Right cardiac atrium (tissue), 5 donors: ENCODE results near the gene LHFPL5. TPM values are rescaled to one million over a fixed set of nuclear protein-coding genes. Genes with fewer than 3 reads are reported as not detected.

Source experiments
- ATAC-seq, 2 donors: fragments of 200-7000 bp; cut with Tn5 transposase; one replicate each; pipeline versions ENCODE4 v1.8.0 to v1.9.1; 2020; ENCODE audit warnings: moderate library complexity in 2 of 2, mild to moderate bottlenecking in 1 of 2
- DNase-seq, 3 donors: peaks; one replicate each; pipeline ENCODE4 v3.0.0-alpha.2; 2020
- H3K27ac ChIP-seq: one replicate; pipeline ENCODE4 v1.5.1; 2013; ENCODE audit warnings: mild to moderate bottlenecking, low read length, control low read depth, moderate library complexity
- H3K27me3 ChIP-seq: one replicate; pipeline ENCODE4 v1.6.1; 2013; ENCODE audit not compliant: control insufficient read depth, insufficient read depth
- H3K4me1 ChIP-seq: one replicate; pipeline ENCODE4 v1.6.1; 2013; ENCODE audit warnings: low read length; ENCODE audit not compliant: control insufficient read depth, insufficient read depth
- H3K4me3 ChIP-seq: one replicate; pipeline ENCODE4 v1.5.1; 2013; ENCODE audit warnings: low read length, control low read depth
- H3K9me3 ChIP-seq: one replicate; pipeline ENCODE4 v1.6.1; 2013; ENCODE audit warnings: low read length; ENCODE audit not compliant: control insufficient read depth
- WGBS: extraction: QIAGEN DNeasy Blood & Tissue Kit; methylation state at CpG from one replicate; pipeline ENCODE4 v1.1.7; 2013; 5-methylcytosine and 5-hydroxymethylcytosine counted together
- intact Hi-C, 4 donors: fragments of 100-400 bp; cut with DNase I; formaldehyde crosslinking; loops; one replicate each; pipeline versions ENCODE4 v1.11.0 to v1.14.0; 2022 to 2023
- polyA plus RNA-seq: library from polyadenylated mRNA; stranded (reverse); fragments of 200-250 nt; gene quantifications from one replicate; pipeline ENCODE4 v1.2.3, GENCODE V29; 2013
- total RNA-seq, 4 donors: library from RNA; stranded (reverse); fragmentation: NEBNext Ultra II Directional; extraction: Animal tissue kit (Norgen Biotek cat#: 25700); gene quantifications; one replicate each; pipeline ENCODE4 v1.2.1, GENCODE V29; 2021
- donor health status: healthy with polysubstance abuse.
- donor health status: DM: no; HTN: yes; CAD: no.
- donor health status: DM: no; HTN: no; CAD: no.
- donor health status: DM: no; HTN: yes; CAD: no; lungs with severe emphysema.
- donor health status: DM: yes; HTN: yes; CAD: no.

The LHFPL5 gene
- total and polyA plus RNA-seq, 5 donors = not detected

- WGBS = 85% methylated on average over 5 of the region's 5 CpGs
- intact Hi-C loops = no loop called here
- H3K27ac ChIP-seq = no peak overlapping the region
- ATAC-seq (no peak), DNase-seq (no peak)
- no peak overlapping the region for H3K4me3 ChIP-seq
- no peaks in the 10 kb centered on the region for H3K27me3 ChIP-seq
- H3K4me1 ChIP-seq = no peaks in the 10 kb centered on the region
- no peaks in the 10 kb centered on the region for H3K9me3 ChIP-seq
These were observed 19.5 kb downstream of the LHFPL5 start for GRCh38 chr6:35824552-35825192.

- intact Hi-C loops = no loop called here
- no peak overlapping the region for H3K27ac ChIP-seq
These were observed 24.2 kb downstream of the LHFPL5 start for GRCh38 chr6:35829306-35829705.

GRCh38 chr6:35831257-35832007 lies 26.3 kb downstream of the LHFPL5 start:
- no peak for ATAC-seq
- Histone ChIP-seq H3K4me3 (no peak overlapping the region), H3K9me3 (no peaks in the 10 kb centered on the region), H3K4me1 (no peaks in the 10 kb centered on the region), H3K27me3 (no peaks in the 10 kb centered on the region), H3K27ac (no peak overlapping the region)
- intact Hi-C loops = no loop called here
- DNase-seq = no peak
- WGBS = 93% methylated on average over 5 of the region's 5 CpGs

More at GRCh38 chr6:35829306-35829705, 24.2 kb downstream of the LHFPL5 start:
- no peak for DNase-seq
- H3K9me3 ChIP-seq = no peaks in the 10 kb centered on the region
- no peaks in the 10 kb centered on the region for H3K27me3 ChIP-seq
- H3K4me3 ChIP-seq = no peak overlapping the region
- H3K4me1 ChIP-seq = no peaks in the 10 kb centered on the region
- no peak for ATAC-seq
- WGBS = 93% methylated on average over 5 of the region's 5 CpGs

- no peak for DNase-seq
- Histone ChIP-seq H3K27me3 (no peaks in the 10 kb centered on the region), H3K9me3 (no peaks in the 10 kb centered on the region), H3K4me1 (no peaks in the 10 kb centered on the region), H3K4me3 (no peak overlapping the region), H3K27ac (no peak overlapping the region)
- 86% methylated on average over 7 of the region's 7 CpGs for WGBS
- no peak for ATAC-seq
- intact Hi-C loops = no loop called here
These were observed 28.4 kb downstream of the LHFPL5 start for GRCh38 chr6:35833536-35833935.

GRCh38 chr6:35839019-35839418 lies 33.9 kb downstream of the LHFPL5 start:
- no peak for DNase-seq
- H3K4me3 ChIP-seq = no peak overlapping the region
- H3K9me3 ChIP-seq = no peaks in the 10 kb centered on the region
- no peak for ATAC-seq
- no peaks in the 10 kb centered on the region for H3K4me1 ChIP-seq
- no peak overlapping the region for H3K27ac ChIP-seq
- intact Hi-C loops = no loop called here
- 93% methylated on average over 1 of the region's 1 CpG for WGBS
- no peaks in the 10 kb centered on the region for H3K27me3 ChIP-seq

GRCh38 chr6:35842381-35842780 lies 37.2 kb downstream of the LHFPL5 start:
- 96% methylated on average over 3 of the region's 3 CpGs for WGBS
- H3K27ac ChIP-seq = no peak overlapping the region
- H3K9me3 ChIP-seq = no peaks in the 10 kb centered on the region
- DNase-seq (no peak), ATAC-seq (no peak)
- H3K4me1 ChIP-seq = no peaks in the 10 kb centered on the region
- no peaks in the 10 kb centered on the region for H3K27me3 ChIP-seq
- intact Hi-C loops = no loop called here
- H3K4me3 ChIP-seq = no peak overlapping the region

GRCh38 chr6:35844290-35844689 lies 39.1 kb downstream of the LHFPL5 start:
- no peak for ATAC-seq
- Histone ChIP-seq H3K27ac (no peak overlapping the region), H3K9me3 (no peaks in the 10 kb centered on the region), H3K27me3 (no peaks in the 10 kb centered on the region), H3K4me3 (no peak overlapping the region), H3K4me1 (no peaks in the 10 kb centered on the region)
- intact Hi-C loops = no loop called here
- DNase-seq = no peak
- WGBS = 96% methylated on average over 3 of the region's 3 CpGs

GRCh38 chr6:35850208-35850607 lies 45.1 kb downstream of the LHFPL5 start:
- DNase-seq (no peak), ATAC-seq (no peak)
- Histone ChIP-seq H3K27ac (no peak overlapping the region), H3K4me3 (no peak overlapping the region), H3K27me3 (no peaks in the 10 kb centered on the region), H3K4me1 (no peaks in the 10 kb centered on the region), H3K9me3 (no peaks in the 10 kb centered on the region)
- intact Hi-C loops = no loop called here
- 74% methylated on average over 2 of the region's 2 CpGs for WGBS

GRCh38 chr6:35852994-35853393 lies 47.8 kb downstream of the LHFPL5 start:
- Histone ChIP-seq H3K4me3 (no peak overlapping the region), H3K9me3 (no peaks in the 10 kb centered on the region), H3K27me3 (no peaks in the 10 kb centered on the region), H3K27ac (no peak overlapping the region), H3K4me1 (no peaks in the 10 kb centered on the region)
- DNase-seq (no peak), ATAC-seq (no peak)
- WGBS = 95% methylated on average over 4 of the region's 4 CpGs
- intact Hi-C loops = no loop called here

GRCh38 chr6:35856250-35856649 lies 51.1 kb downstream of the LHFPL5 start:
- no peaks in the 10 kb centered on the region for H3K9me3 ChIP-seq
- DNase-seq (no peak), ATAC-seq (no peak)
- no peak overlapping the region for H3K27ac ChIP-seq
- 95% methylated on average over 1 of the region's 1 CpG for WGBS
- intact Hi-C loops = no loop called here
- no peak overlapping the region for H3K4me3 ChIP-seq
- no peaks in the 10 kb centered on the region for H3K4me1 ChIP-seq
- H3K27me3 ChIP-seq = no peaks in the 10 kb centered on the region

- intact Hi-C loops = no loop called here
- ATAC-seq (no peak), DNase-seq (no peak)
- Histone ChIP-seq H3K27me3 (no peaks in the 10 kb centered on the region), H3K4me3 (no peak overlapping the region), H3K9me3 (no peaks in the 10 kb centered on the region), H3K27ac (no peak overlapping the region), H3K4me1 (no peaks in the 10 kb centered on the region)
These were observed 52.7 kb downstream of the LHFPL5 start for GRCh38 chr6:35857853-35858252.
